WTC11 (cell line): ENCODE measurements around the gene LETMD1.

Experiments used
- E2F4 ChIP-seq: sonication (generic); formaldehyde crosslinking; IDR thresholded peaks from 2 replicates; pipeline ENCODE4 v1.8.1; 2022; ENCODE audit warnings: low read depth, mild to moderate bottlenecking, moderate library complexity, missing genetic modification reagents, borderline replicate concordance
- ETV6 ChIP-seq: sonication (generic); formaldehyde crosslinking; IDR thresholded peaks from 2 replicates; pipeline ENCODE4 v1.8.1; 2022; ENCODE audit warnings: mild to moderate bottlenecking, missing genetic modification reagents
- NFYB ChIP-seq: sonication (generic); formaldehyde crosslinking; conservative IDR thresholded peaks from 2 replicates; pipeline ENCODE4 v1.8.0; 2022; ENCODE audit warnings: low read depth, missing genetic modification reagents
- NR1H2 ChIP-seq: sonication (generic); formaldehyde crosslinking; IDR thresholded peaks from 2 replicates; pipeline ENCODE4 v1.9.0; 2021; ENCODE audit warnings: mild to moderate bottlenecking, moderate library complexity, missing genetic modification reagents
- ZNF232 ChIP-seq: sonication (generic); formaldehyde crosslinking; IDR thresholded peaks from 2 replicates; pipeline ENCODE4 v1.8.0; 2022; ENCODE audit warnings: mild to moderate bottlenecking, missing genetic modification reagents
- TF ChIP-seq, protein P1 (sequence below): fragments of 200-600 bp; IDR thresholded peaks from 2 replicates; pipeline ENCODE4 v1.8.0; 2022; ENCODE audit warnings: antibody characterized with exemption
- TF ChIP-seq, protein P2 (sequence below): sonication (generic); formaldehyde crosslinking; IDR thresholded peaks from 2 replicates; pipeline ENCODE4 v1.8.0; 2022; ENCODE audit warnings: mild to moderate bottlenecking, missing genetic modification reagents

DNA sequence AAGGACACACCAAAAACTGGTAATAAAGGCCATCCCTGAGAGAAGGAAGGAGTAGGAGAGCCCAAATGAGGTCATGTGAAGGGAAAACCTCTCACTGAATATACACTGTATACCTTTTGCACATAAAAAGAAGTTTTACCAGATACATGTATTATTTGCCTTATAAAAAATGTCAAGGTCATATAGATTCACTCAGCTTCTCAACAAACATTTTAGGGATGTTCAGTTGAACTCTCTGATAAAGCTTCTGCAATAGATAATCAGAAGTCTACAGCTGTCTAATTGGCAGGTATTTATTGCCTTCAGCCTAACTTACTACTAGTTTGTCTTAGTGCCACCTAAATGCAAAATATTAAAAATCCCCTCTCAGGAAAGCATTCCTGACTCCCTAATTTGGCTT, 30.7 kb upstream of the LETMD1 start:
- TF ChIP-seq NR1H2 (CRISPR knock-in tag) (no peak), ZNF232 (CRISPR knock-in tag) (no peak), ETV6 (CRISPR knock-in tag) (no peak), NFYB (CRISPR knock-in tag) (no peak), E2F4 (CRISPR knock-in tag) (no peak)
- TF ChIP-seq, protein P1, sequence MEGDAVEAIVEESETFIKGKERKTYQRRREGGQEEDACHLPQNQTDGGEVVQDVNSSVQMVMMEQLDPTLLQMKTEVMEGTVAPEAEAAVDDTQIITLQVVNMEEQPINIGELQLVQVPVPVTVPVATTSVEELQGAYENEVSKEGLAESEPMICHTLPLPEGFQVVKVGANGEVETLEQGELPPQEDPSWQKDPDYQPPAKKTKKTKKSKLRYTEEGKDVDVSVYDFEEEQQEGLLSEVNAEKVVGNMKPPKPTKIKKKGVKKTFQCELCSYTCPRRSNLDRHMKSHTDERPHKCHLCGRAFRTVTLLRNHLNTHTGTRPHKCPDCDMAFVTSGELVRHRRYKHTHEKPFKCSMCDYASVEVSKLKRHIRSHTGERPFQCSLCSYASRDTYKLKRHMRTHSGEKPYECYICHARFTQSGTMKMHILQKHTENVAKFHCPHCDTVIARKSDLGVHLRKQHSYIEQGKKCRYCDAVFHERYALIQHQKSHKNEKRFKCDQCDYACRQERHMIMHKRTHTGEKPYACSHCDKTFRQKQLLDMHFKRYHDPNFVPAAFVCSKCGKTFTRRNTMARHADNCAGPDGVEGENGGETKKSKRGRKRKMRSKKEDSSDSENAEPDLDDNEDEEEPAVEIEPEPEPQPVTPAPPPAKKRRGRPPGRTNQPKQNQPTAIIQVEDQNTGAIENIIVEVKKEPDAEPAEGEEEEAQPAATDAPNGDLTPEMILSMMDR: no peak
- TF ChIP-seq, protein P2, sequence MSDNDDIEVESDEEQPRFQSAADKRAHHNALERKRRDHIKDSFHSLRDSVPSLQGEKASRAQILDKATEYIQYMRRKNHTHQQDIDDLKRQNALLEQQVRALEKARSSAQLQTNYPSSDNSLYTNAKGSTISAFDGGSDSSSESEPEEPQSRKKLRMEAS (CRISPR knock-in tag): no peak
